H9 (cell line): ENCODE measurements around the gene HMCN1. TPM values are rescaled to one million over a fixed set of nuclear protein-coding genes. Genes with fewer than 3 reads are reported as not detected.

Experiments used
- DNase-seq: peaks from one replicate; pipeline ENCODE4 v3.0.0-alpha.2; 2017
- H2AFZ ChIP-seq: one replicate; pipeline ENCODE4 v1.6.1; 2013; ENCODE audit warnings: mild to moderate bottlenecking, low read length, control low read depth, moderate library complexity
- H2AK5ac ChIP-seq: 2 replicates; pipeline ENCODE4 v1.6.1; 2013; ENCODE audit warnings: low read length, control low read depth, mixed read lengths; ENCODE audit not compliant: insufficient read length
- H2BK120ac ChIP-seq: one replicate; pipeline ENCODE4 v1.6.1; 2013; ENCODE audit warnings: low read depth, mild to moderate bottlenecking, low read length, control low read depth, inconsistent platforms; ENCODE audit not compliant: poor library complexity, severe bottlenecking
- H2BK12ac ChIP-seq: 2 replicates; pipeline ENCODE4 v1.6.1; 2013; ENCODE audit warnings: low read length, control low read depth, mixed read lengths, low read depth; ENCODE audit not compliant: insufficient read length
- H2BK15ac ChIP-seq: 2 replicates; pipeline ENCODE4 v1.6.1; 2013; ENCODE audit warnings: low read depth, low read length, control low read depth
- H2BK20ac ChIP-seq: one replicate; pipeline ENCODE4 v1.6.1; 2013; ENCODE audit warnings: low read depth, mild to moderate bottlenecking, low read length, control low read depth, inconsistent platforms; ENCODE audit not compliant: poor library complexity, severe bottlenecking
- H2BK5ac ChIP-seq: 2 replicates; pipeline ENCODE4 v1.6.1; 2013; ENCODE audit warnings: low read length, control low read depth, mixed read lengths; ENCODE audit not compliant: insufficient read length
- H3K14ac ChIP-seq: 2 replicates; pipeline ENCODE4 v1.6.1; 2013; ENCODE audit warnings: low read length, control low read depth; ENCODE audit not compliant: insufficient read depth
- H3K18ac ChIP-seq: 2 replicates; pipeline ENCODE4 v1.6.1; 2013; ENCODE audit warnings: low read depth, mild to moderate bottlenecking, mixed read lengths, low read length, control low read depth; ENCODE audit not compliant: insufficient read length
- H3K23ac ChIP-seq: 2 replicates; pipeline ENCODE4 v1.6.1; 2013; ENCODE audit warnings: low read length, control low read depth, mixed read lengths, low read depth; ENCODE audit not compliant: insufficient read length
- H3K23me2 ChIP-seq: 2 replicates; pipeline ENCODE4 v1.6.1; 2013; ENCODE audit warnings: low read depth, mild to moderate bottlenecking, mixed read lengths, low read length, control low read depth; ENCODE audit not compliant: insufficient read length, poor library complexity, severe bottlenecking
- H3K27ac ChIP-seq: 2 replicates; pipeline ENCODE4 v1.5.1; 2013; ENCODE audit warnings: low read length, control low read depth, mixed read lengths, low read depth; ENCODE audit not compliant: insufficient read length
- H3K27me3 ChIP-seq: 2 replicates; pipeline ENCODE4 v1.6.1; 2013; ENCODE audit warnings: low read length, control low read depth, inconsistent platforms; ENCODE audit not compliant: insufficient read depth
- H3K4ac ChIP-seq: 2 replicates; pipeline ENCODE4 v1.6.1; 2013; ENCODE audit warnings: low read depth, mild to moderate bottlenecking, control low read depth, inconsistent platforms, low read length, moderate library complexity
- H3K4me1 ChIP-seq: 2 replicates; pipeline ENCODE4 v1.6.1; 2013; ENCODE audit warnings: low read length, control low read depth, inconsistent platforms; ENCODE audit not compliant: insufficient read depth
- H3K4me2 ChIP-seq: 2 replicates; pipeline ENCODE4 v1.6.1; 2013; ENCODE audit warnings: low read length, control low read depth, mixed read lengths; ENCODE audit not compliant: insufficient read length, insufficient read depth
- H3K56ac ChIP-seq: 2 replicates; pipeline ENCODE4 v1.6.1; 2013; ENCODE audit warnings: low read depth, mild to moderate bottlenecking, mixed read lengths, low read length, control low read depth; ENCODE audit not compliant: insufficient read length
- H3K79me1 ChIP-seq: 2 replicates; pipeline ENCODE4 v1.6.1; 2013; ENCODE audit warnings: low read depth, mild to moderate bottlenecking, moderate library complexity, low read length, control low read depth, inconsistent platforms; ENCODE audit not compliant: insufficient read depth, poor library complexity, severe bottlenecking
- H3K79me2 ChIP-seq: 2 replicates; pipeline ENCODE4 v1.6.1; 2013; ENCODE audit warnings: low read length, control low read depth, inconsistent platforms; ENCODE audit not compliant: insufficient read depth
- H3K9ac ChIP-seq: 2 replicates; pipeline ENCODE4 v1.6.1; 2013; ENCODE audit warnings: low read length, control low read depth, mixed read lengths; ENCODE audit not compliant: insufficient read length; ENCODE audit errors: extremely low read depth
- H3K9me3 ChIP-seq: one replicate; pipeline ENCODE4 v1.6.1; 2013; ENCODE audit warnings: low read depth, low read length, inconsistent platforms; ENCODE audit not compliant: control insufficient read depth
- H3T11ph ChIP-seq: one replicate; pipeline ENCODE4 v1.6.1; 2013; ENCODE audit warnings: mild to moderate bottlenecking, low read length, control low read depth, inconsistent platforms
- H4K20me1 ChIP-seq: one replicate; pipeline ENCODE4 v1.6.1; 2013; ENCODE audit not compliant: control insufficient read depth, insufficient read length, insufficient read depth
- H4K5ac ChIP-seq: 2 replicates; pipeline ENCODE4 v1.6.1; 2013; ENCODE audit warnings: low read depth, mild to moderate bottlenecking, mixed read lengths, low read length, control low read depth; ENCODE audit not compliant: insufficient read length
- H4K8ac ChIP-seq: replicated peaks from 2 replicates; pipeline ENCODE4 v1.6.1; 2013; ENCODE audit warnings: low read length, control low read depth, mixed read lengths, low read depth; ENCODE audit not compliant: insufficient read length
- H4K91ac ChIP-seq: 2 replicates; pipeline ENCODE4 v1.6.1; 2013; ENCODE audit warnings: low read depth, mild to moderate bottlenecking, moderate library complexity, mixed read lengths, low read length, control low read depth; ENCODE audit not compliant: insufficient read length
- H3K27ac Mint-ChIP-seq, 3 experiments: 2 replicates in 2 of 3; 3 replicates in 1 of 3; pipeline ENCODE4 v1.8.0; 2020 to 2021; ENCODE audit warnings: mixed read lengths in 3 of 3, mild to moderate bottlenecking in 1 of 3, moderate library complexity in 1 of 3
- H3K27me3 Mint-ChIP-seq: 2 replicates; pipeline ENCODE4 v1.8.0; 2021; ENCODE audit warnings: low read depth, mild to moderate bottlenecking, moderate library complexity, mixed read lengths
- H3K36me3 Mint-ChIP-seq, 3 experiments: 2 replicates in 2 of 3; 3 replicates in 1 of 3; pipeline ENCODE4 v1.8.0; 2020 to 2021; ENCODE audit warnings: low read depth in 3 of 3, mixed read lengths in 3 of 3; ENCODE audit not compliant: insufficient read depth in 1 of 3
- H3K4me1 Mint-ChIP-seq, 2 experiments: 2 replicates each; pipeline ENCODE4 v1.8.0; 2020; ENCODE audit warnings: mixed read lengths in 2 of 2
- H3K4me3 Mint-ChIP-seq, 2 experiments: 2 replicates in 1 of 2; 3 replicates in 1 of 2; pipeline ENCODE4 v1.8.0; 2020 to 2021; ENCODE audit warnings: mild to moderate bottlenecking in 2 of 2, mixed read lengths in 2 of 2, moderate library complexity in 1 of 2
- H3K9me3 Mint-ChIP-seq, 2 experiments: 2 replicates in 1 of 2; 3 replicates in 1 of 2; pipeline ENCODE4 v1.8.0; 2020; ENCODE audit warnings: mild to moderate bottlenecking in 2 of 2, mixed read lengths in 2 of 2, moderate library complexity in 1 of 2
- WGBS: extraction: QIAGEN DNeasy Blood & Tissue Kit; methylation state at CpG from one replicate; pipeline ENCODE4 v1.1.7; 2013; ENCODE audit warnings: missing lambda C conversion rate, low lambda C conversion rate, mixed read lengths; ENCODE audit not compliant: insufficient read length; ENCODE audit errors: extremely low coverage; 5-methylcytosine and 5-hydroxymethylcytosine counted together
- total RNA-seq: library from RNA; stranded (reverse); gene quantifications from 2 replicates; pipeline ENCODE4 v1.2.1, GENCODE V29; 2021
- TF ChIP-seq, protein P1 (sequence below): fragments of 200-600 bp; sonication (generic); conservative IDR thresholded peaks from 3 replicates; pipeline ENCODE4 v1.8.0; 2021; ENCODE audit warnings: antibody characterized with exemption, mild to moderate bottlenecking

Gene HMCN1
- total RNA-seq, 1 experiment from 2014 or later: 3.3 TPM

GRCh38 chr1:185860311-185860710 is 126.1 kb downstream of the HMCN1 start:
- Histone ChIP-seq H3K23ac (no peak overlapping the region), H3K4me2 (no peak overlapping the region), H2BK12ac (no peak overlapping the region), H3K56ac (no peak overlapping the region), H2AK5ac (no peak overlapping the region), H4K20me1 (no peaks in the 10 kb centered on the region), H3K4me1 (no peaks in the 10 kb centered on the region; the same call in none of the 2 replicates), H4K91ac (no peak overlapping the region), H3K18ac (no peak overlapping the region), H3K23me2 (no peaks in the 10 kb centered on the region), H3K27me3 (no peaks in the 10 kb centered on the region), H3K9ac (no peak overlapping the region), H2BK5ac (no peak overlapping the region), H2AFZ (no peak overlapping the region), H4K5ac (no peak overlapping the region), H3K14ac (no peak overlapping the region), H2BK15ac (no peak overlapping the region), H3K79me2 (no peaks in the 10 kb centered on the region), H3K79me1 (no peaks in the 10 kb centered on the region), H3K27ac (no peak overlapping the region), H2BK120ac (no peak overlapping the region), H3T11ph (no peak overlapping the region), H3K9me3 (no peaks in the 10 kb centered on the region), H3K4ac (no peak overlapping the region), H4K8ac (no peak overlapping the region), H2BK20ac (no peak overlapping the region)
- no CpG with 5 or more reads among the region's 1 CpG for WGBS
- Mint-ChIP-seq H3K27ac (no peak overlapping the region), H3K4me3 (no peak overlapping the region), H3K27me3 (no peaks in the 10 kb centered on the region), H3K9me3 (no peaks in the 10 kb centered on the region), H3K36me3 (no peaks in the 10 kb centered on the region), H3K4me1 (peaks cover 7 to 8% of the 10 kb centered on the region in 2 experiments; a peak in 3 of 4 replicates)
- no peak for DNase-seq
- TF ChIP-seq, protein P1, sequence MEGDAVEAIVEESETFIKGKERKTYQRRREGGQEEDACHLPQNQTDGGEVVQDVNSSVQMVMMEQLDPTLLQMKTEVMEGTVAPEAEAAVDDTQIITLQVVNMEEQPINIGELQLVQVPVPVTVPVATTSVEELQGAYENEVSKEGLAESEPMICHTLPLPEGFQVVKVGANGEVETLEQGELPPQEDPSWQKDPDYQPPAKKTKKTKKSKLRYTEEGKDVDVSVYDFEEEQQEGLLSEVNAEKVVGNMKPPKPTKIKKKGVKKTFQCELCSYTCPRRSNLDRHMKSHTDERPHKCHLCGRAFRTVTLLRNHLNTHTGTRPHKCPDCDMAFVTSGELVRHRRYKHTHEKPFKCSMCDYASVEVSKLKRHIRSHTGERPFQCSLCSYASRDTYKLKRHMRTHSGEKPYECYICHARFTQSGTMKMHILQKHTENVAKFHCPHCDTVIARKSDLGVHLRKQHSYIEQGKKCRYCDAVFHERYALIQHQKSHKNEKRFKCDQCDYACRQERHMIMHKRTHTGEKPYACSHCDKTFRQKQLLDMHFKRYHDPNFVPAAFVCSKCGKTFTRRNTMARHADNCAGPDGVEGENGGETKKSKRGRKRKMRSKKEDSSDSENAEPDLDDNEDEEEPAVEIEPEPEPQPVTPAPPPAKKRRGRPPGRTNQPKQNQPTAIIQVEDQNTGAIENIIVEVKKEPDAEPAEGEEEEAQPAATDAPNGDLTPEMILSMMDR: no peak
